ENCODE measurements around the gene CHD9. TPM values are rescaled to one million over a fixed set of nuclear protein-coding genes. Genes with fewer than 3 reads are reported as not detected.

Gene CHD9
- total RNA-seq, 1 donor from 2014 or later: 67.4 TPM

- Mint-ChIP-seq H3K27ac (no peak overlapping the region), H3K27me3 (peaks cover 17% of the 10 kb centered on the region), H3K36me3 (ENCODE audit: low read depth) (no peaks in the 10 kb centered on the region), H3K9me3 (no peaks in the 10 kb centered on the region), H3K4me1 (peaks cover 11% of the 10 kb centered on the region), H3K4me3 (peak overlapping the region; percentile 42)
- intact Hi-C loops (cut with micrococcal nuclease): no loop called here
- ChIA-PET POLR2A (no interaction called here), CTCF (no interaction called here)
- TF ChIP-seq CTCF (IDR thresholded peaks at IDR 0.05): no peak
- DNase-seq (no peak), ATAC-seq (ENCODE audit: low read depth) (peak; percentile 60)
These were observed 304.1 kb downstream of the CHD9 start for GRCh38 chr16:53358884-53359283.

- CTCF ChIA-PET: no interaction called here
- H3K4me3 Mint-ChIP-seq: no peak overlapping the region
- POLR2A ChIA-PET: no interaction called here
- H3K27me3 Mint-ChIP-seq: peaks cover 34% of the 10 kb centered on the region
- no peaks in the 10 kb centered on the region for H3K36me3 Mint-ChIP-seq (ENCODE audit: low read depth)
- no peak for DNase-seq
- no peaks in the 10 kb centered on the region for H3K9me3 Mint-ChIP-seq
- no peak for TF ChIP-seq CTCF (IDR thresholded peaks at IDR 0.05)
- ATAC-seq (ENCODE audit: low read depth): no peak
- peaks cover 8% of the 10 kb centered on the region for H3K4me1 Mint-ChIP-seq
- intact Hi-C loops (cut with micrococcal nuclease): no loop called here
- no peak overlapping the region for H3K27ac Mint-ChIP-seq
These were observed 315.1 kb downstream of the CHD9 start for GRCh38 chr16:53369921-53370320.

- ChIA-PET CTCF (no interaction called here), POLR2A (no interaction called here)
- peaks cover 31% of the 10 kb centered on the region for H3K27me3 Mint-ChIP-seq
- no peak for TF ChIP-seq CTCF (IDR thresholded peaks at IDR 0.05)
- H3K27ac Mint-ChIP-seq: no peak overlapping the region
- intact Hi-C loops (cut with micrococcal nuclease): no loop called here
- ATAC-seq (ENCODE audit: low read depth): no peak
- peaks cover 8% of the 10 kb centered on the region for H3K4me1 Mint-ChIP-seq
- no peaks in the 10 kb centered on the region for H3K36me3 Mint-ChIP-seq (ENCODE audit: low read depth)
- no peak overlapping the region for H3K4me3 Mint-ChIP-seq
- no peak for DNase-seq
- no peaks in the 10 kb centered on the region for H3K9me3 Mint-ChIP-seq
These were observed 316.0 kb downstream of the CHD9 start for GRCh38 chr16:53370827-53371226.

- ChIA-PET CTCF (no interaction called here), POLR2A (no interaction called here)
- intact Hi-C loops (cut with micrococcal nuclease): no loop called here
- Mint-ChIP-seq H3K27ac (no peak overlapping the region), H3K36me3 (ENCODE audit: low read depth) (no peaks in the 10 kb centered on the region), H3K9me3 (no peaks in the 10 kb centered on the region), H3K4me3 (peak overlapping the region; percentile 77), H3K4me1 (peaks cover 8% of the 10 kb centered on the region), H3K27me3 (peaks cover 30% of the 10 kb centered on the region)
- no peak for TF ChIP-seq CTCF (IDR thresholded peaks at IDR 0.05)
- DNase-seq: peak; percentile 27
- ATAC-seq (ENCODE audit: low read depth): peak; percentile 89
These were observed 318.4 kb downstream of the CHD9 start for GRCh38 chr16:53372992-53373871.

GRCh38 chr16:53374800-53375199, 320.0 kb downstream of the CHD9 start:
- Mint-ChIP-seq H3K27me3 (peaks cover 25% of the 10 kb centered on the region), H3K36me3 (ENCODE audit: low read depth) (no peaks in the 10 kb centered on the region), H3K9me3 (no peaks in the 10 kb centered on the region), H3K4me3 (no peak overlapping the region), H3K4me1 (peaks cover 8% of the 10 kb centered on the region), H3K27ac (no peak overlapping the region)
- ChIA-PET CTCF (no interaction called here), POLR2A (no interaction called here)
- ATAC-seq (ENCODE audit: low read depth) (no peak), DNase-seq (no peak)
- no peak for TF ChIP-seq CTCF (IDR thresholded peaks at IDR 0.05)
- intact Hi-C loops (cut with micrococcal nuclease): no loop called here
